ENCODE data around the gene P2RX2. TPM values are rescaled to one million over a fixed set of nuclear protein-coding genes. Genes with fewer than 3 reads are reported as not detected.

The P2RX2 gene
- total and polyA plus RNA-seq, 4 donors: not detected

- DNase-seq (ENCODE audit: low spot score): no peak
- Histone ChIP-seq H3K4me1 (ENCODE audit: control insufficient read depth in 4 of 4, insufficient read depth in 4 of 4, low read length in 3 of 4) (peaks cover 0 to 3% (median 0%) of the 10 kb centered on the region in 4 donors), H3K9ac (ENCODE audit: low read depth in 1 of 2, low read length in 2 of 2) (no peak overlapping the region), H3K27ac (ENCODE audit: low read depth in 1 of 2, low read length in 2 of 2) (no peak overlapping the region), H3K27me3 (ENCODE audit: control insufficient read depth in 4 of 4, insufficient read depth in 4 of 4, low read length in 3 of 4) (no peaks in the 10 kb centered on the region), H3K36me3 (ENCODE audit: control insufficient read depth in 4 of 4, insufficient read depth in 3 of 4, low read depth in 1 of 4, low read length in 3 of 4) (peaks cover 0 to 15% (median 4%) of the 10 kb centered on the region in 4 donors), H3K9me3 (ENCODE audit: control insufficient read depth in 4 of 4, low read length in 3 of 4) (no peaks in the 10 kb centered on the region), H3K4me3 (ENCODE audit: low read depth in 1 of 3, low read length in 3 of 3) (no peak overlapping the region)
- TF ChIP-seq SP1 (IDR thresholded peaks at IDR 0.05) (no peak), HNF4A (conservative IDR thresholded peaks at IDR 0.05) (no peak), EGR1 (IDR thresholded peaks at IDR 0.05; ENCODE audit: low read depth in 2 of 2) (no peak), REST (IDR thresholded peaks at IDR 0.05) (no peak), CTCF (IDR thresholded peaks at IDR 0.05; ENCODE audit: low read depth, low read length, missing input control) (no peak), GABPA (IDR thresholded peaks at IDR 0.05 in 1 of 2, conservative IDR thresholded peaks at IDR 0.05 in 1 of 2) (no peak), FOXA2 (IDR thresholded peaks at IDR 0.05) (no peak), HNF4G (IDR thresholded peaks at IDR 0.05) (no peak), FOXA1 (IDR thresholded peaks at IDR 0.05) (no peak), RXRA (IDR thresholded peaks at IDR 0.05) (no peak), ATF3 (IDR thresholded peaks at IDR 0.05) (no peak), TAF1 (conservative IDR thresholded peaks at IDR 0.05) (no peak), MAX (IDR thresholded peaks at IDR 0.05) (no peak), RAD21 (IDR thresholded peaks at IDR 0.05) (no peak), NR2F2 (IDR thresholded peaks at IDR 0.05) (no peak), JUND (IDR thresholded peaks at IDR 0.05) (no peak), YY1 (IDR thresholded peaks at IDR 0.05) (no peak)
- 89% methylated on average over 14 of the region's 14 CpGs for WGBS
Measured at GRCh38 chr12:132584429-132584828, 34.1 kb upstream of the P2RX2 start.

- TF ChIP-seq TAF1 (conservative IDR thresholded peaks at IDR 0.05) (no peak), FOXA1 (IDR thresholded peaks at IDR 0.05) (no peak), GABPA (IDR thresholded peaks at IDR 0.05 in 1 of 2, conservative IDR thresholded peaks at IDR 0.05 in 1 of 2) (no peak), ZBTB33 (IDR thresholded peaks at IDR 0.05) (no peak), RXRA (IDR thresholded peaks at IDR 0.05) (no peak), FOXA2 (IDR thresholded peaks at IDR 0.05) (no peak), MAX (IDR thresholded peaks at IDR 0.05) (no peak), SP1 (IDR thresholded peaks at IDR 0.05) (no peak), EGR1 (IDR thresholded peaks at IDR 0.05; ENCODE audit: low read depth in 2 of 2) (no peak), NR2F2 (IDR thresholded peaks at IDR 0.05) (no peak)
- Histone ChIP-seq H3K27ac (ENCODE audit: low read depth in 1 of 2, low read length in 2 of 2) (no peak overlapping the region), H3K9ac (ENCODE audit: low read depth in 1 of 2, low read length in 2 of 2) (no peak overlapping the region), H3K27me3 (ENCODE audit: control insufficient read depth in 4 of 4, insufficient read depth in 4 of 4, low read length in 3 of 4) (no peaks in the 10 kb centered on the region), H3K36me3 (ENCODE audit: control insufficient read depth in 4 of 4, insufficient read depth in 3 of 4, low read depth in 1 of 4, low read length in 3 of 4) (peaks cover 0 to 12% (median 2%) of the 10 kb centered on the region in 4 donors), H3K4me1 (ENCODE audit: control insufficient read depth in 4 of 4, insufficient read depth in 4 of 4, low read length in 3 of 4) (peaks cover 0 to 3% (median 0%) of the 10 kb centered on the region in 4 donors), H3K9me3 (ENCODE audit: control insufficient read depth in 4 of 4, low read length in 3 of 4) (no peaks in the 10 kb centered on the region), H3K4me3 (ENCODE audit: low read depth in 1 of 3, low read length in 3 of 3) (no peak overlapping the region)
- DNase-seq (ENCODE audit: low spot score): no peak
- 79% methylated on average over 24 of the region's 24 CpGs for WGBS
Measured at GRCh38 chr12:132585177-132585576, 33.4 kb upstream of the P2RX2 start.

Data from liver (tissue), 9 donors.